DMS114 treated with DMSO at 0.1 percent for 48 hours (cell line): Measurements from ENCODE around the gene LAMTOR3.

ENCODE experiments used
- DNase-seq: peaks from one replicate; lab custom pipeline; 2025; ENCODE audit not compliant: unreplicated experiment; lab: John Stamatoyannopoulos, UW

Gene LAMTOR3

GRCh38 chr4:99894161-99894997, at the start of gene LAMTOR3:
LAMTOR3 (minus strand) TSS chr4:99894427; CDS start chr4:99893963, 464 bp downstream.
- DNase-seq, result peak; percentile 74

DNA sequence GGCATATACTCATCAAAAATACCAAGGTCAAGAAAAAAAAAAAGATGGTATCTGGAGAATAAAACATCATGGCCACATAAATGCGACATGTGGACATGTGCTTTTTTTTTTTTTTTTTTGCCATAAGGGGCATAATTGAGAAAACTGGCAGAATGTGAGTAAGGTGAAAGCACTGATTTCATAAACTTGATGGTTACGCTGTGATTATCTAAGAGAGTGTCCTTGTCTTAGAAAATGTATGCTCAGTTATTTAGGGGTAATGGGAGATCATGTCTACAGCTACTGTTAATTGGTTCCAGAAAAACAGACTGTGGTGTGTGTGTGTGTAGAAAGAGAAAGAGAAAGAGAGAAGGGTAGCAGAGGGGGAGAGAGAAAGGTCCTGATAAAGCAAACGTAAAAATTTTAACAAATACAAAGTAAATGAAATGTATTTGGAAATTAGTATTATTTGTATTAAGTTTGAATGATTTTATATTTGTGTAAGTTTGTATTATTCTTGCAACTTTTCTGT, 44.1 kb upstream of the LAMTOR3 start:
- DNase-seq, result no peak

- no peak for DNase-seq
Measured at GRCh38 chr4:99934891-99935290, 40.7 kb upstream of the LAMTOR3 start.

- no peak for DNase-seq
Measured at GRCh38 chr4:99927566-99927965, 33.3 kb upstream of the LAMTOR3 start.

DNA sequence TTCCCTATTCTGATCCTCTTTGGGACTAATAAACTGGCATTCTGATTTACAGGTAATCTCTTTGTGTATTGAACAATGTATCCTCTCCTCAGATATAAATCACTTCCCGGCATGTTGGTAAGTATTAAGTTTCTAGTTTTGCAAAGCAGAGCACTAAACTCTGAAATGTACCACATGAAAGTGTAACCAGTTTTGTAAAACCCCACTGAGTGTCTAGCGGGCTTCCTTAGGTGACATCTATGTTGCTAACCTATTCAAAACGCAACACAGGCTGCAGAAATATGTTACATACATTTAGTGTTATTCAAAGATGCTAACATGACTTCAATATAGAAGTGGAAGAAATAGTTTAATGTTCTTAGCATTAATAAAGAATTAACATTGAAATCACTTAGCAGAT, 26.9 kb upstream of the LAMTOR3 start:
- no peak for DNase-seq

DNA sequence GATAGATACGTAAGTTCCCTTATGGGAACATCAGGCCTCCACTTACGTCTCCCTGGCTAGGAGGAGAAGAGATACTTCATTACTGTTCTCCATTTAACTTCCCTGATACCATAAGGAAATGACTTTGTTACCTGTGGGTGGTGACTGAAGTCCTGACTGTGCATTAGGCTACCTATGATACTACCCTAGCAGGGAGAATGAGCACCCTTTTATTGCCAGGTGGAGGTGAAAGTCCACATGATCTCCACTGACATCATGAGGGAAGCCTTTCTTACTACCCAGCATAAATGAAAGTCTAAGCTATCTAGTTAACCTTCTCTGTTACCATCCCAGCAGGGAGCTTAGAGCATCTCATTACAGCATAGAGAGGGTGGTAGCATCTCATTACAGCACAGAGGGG, 24.4 kb upstream of the LAMTOR3 start:
- no peak for DNase-seq

- DNase-seq, result no peak
Measured at GRCh38 chr4:99917575-99917974, 23.3 kb upstream of the LAMTOR3 start.

DNA sequence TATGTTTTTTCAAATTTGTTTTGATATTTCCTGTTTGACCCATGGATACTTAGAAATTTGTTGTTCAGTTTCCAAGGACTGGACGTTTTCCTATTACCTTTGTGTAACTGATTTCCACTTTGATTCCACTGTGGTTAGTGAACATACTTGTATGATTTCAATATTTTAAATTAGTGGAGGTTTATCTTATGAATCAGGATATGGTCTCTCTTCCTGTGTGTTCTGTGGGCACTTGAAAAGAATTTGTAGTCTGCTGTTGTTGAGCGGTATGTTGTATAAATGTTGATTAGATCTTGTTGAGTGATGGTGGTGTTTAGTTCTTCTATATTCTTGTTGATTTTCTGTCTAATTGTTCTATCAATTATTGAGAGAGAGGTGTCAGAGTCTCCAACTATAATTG, 21.2 kb upstream of the LAMTOR3 start:
- no peak for DNase-seq

DNA sequence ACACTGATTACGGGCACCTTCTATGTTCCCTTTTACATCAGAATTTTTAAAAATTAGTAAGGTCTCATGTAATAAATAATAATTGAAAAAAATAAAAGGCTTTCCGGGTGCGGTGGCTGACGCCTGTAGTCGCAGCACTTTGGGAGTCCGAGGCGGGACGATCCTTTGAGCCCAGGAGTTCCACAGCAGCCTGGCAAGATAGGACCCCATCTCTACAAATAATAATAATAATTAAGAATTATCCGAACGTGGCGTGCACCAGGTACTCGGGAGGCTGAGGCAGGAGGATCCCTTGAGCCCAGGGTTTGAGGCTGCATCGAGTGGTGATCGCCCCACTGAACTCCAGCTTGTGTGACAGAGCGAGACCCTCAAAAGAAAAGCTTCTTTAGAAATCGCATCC, 771 bp upstream of the LAMTOR3 start:
- no peak for DNase-seq

- DNase-seq, result no peak
Measured at GRCh38 chr4:99893839-99894160, 427 bp downstream of the LAMTOR3 start.

DNA sequence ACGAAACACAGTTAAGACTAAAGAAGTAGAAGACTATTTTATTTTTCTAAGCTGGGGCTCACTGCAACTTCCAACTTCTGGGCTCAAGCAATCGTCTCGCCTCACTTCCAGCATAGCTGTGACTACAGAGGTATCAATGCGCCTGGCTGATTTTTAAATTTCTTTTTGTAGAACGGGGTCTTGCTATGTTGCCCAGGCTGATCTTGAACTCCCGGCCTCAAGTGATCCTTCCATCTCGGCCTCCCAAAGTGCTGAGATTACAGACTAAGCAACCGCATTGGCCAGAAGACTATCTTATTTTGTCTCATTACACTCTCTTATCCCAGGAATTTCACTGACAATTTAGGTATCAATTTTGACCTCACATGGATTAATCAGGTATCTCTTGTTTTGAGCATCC, 1.2 kb downstream of the LAMTOR3 start:
- no peak for DNase-seq

GRCh38 chr4:99891351-99891750, 2.9 kb downstream of the LAMTOR3 start:
- DNase-seq, result no peak

DNA sequence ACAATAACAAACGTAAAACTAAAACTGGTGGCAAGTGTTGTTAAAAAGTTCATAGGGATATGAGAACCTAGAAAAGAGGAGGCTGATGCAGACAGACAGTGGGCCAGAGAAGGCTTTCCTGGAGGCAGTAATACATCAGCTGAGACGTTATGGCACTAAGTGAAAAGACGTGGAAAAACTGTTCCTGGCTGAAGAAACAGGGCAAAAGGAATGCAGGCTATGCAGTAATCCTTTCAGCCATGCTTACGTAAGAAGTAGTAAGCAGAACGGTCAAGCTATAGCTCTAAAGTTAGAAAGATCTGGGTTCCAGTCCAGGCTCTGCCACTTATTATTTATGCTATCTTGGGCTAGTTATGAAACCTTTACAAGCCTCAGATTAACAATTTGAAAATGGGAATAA, 6.4 kb downstream of the LAMTOR3 start:
- DNase-seq, result no peak

GRCh38 chr4:99886146-99886545, 8.1 kb downstream of the LAMTOR3 start:
- no peak for DNase-seq

DNA sequence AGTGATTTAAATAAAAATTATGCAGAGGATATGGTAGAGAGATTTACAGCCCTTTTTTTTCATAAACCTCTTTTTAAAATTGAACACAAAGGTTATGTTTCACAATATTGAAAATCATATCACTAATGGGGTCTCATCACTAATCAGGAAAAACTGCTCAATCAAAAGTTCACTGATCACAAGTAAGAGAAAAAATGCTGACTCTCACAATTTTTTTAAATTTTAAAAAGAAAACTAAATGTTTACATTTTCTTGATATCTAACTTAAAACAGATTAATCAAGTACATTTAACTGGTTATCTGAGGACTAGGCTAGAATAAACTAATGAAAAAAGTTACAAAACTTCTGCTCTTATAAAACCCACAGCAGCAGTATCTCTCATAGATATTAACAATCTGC, 8.5 kb downstream of the LAMTOR3 start:
- DNase-seq, result no peak

- DNase-seq, result peak; percentile 4
Measured at GRCh38 chr4:99885063-99885664, 9.1 kb downstream of the LAMTOR3 start.

GRCh38 chr4:99879458-99879857, 14.8 kb downstream of the LAMTOR3 start:
- DNase-seq, result no peak

DNA sequence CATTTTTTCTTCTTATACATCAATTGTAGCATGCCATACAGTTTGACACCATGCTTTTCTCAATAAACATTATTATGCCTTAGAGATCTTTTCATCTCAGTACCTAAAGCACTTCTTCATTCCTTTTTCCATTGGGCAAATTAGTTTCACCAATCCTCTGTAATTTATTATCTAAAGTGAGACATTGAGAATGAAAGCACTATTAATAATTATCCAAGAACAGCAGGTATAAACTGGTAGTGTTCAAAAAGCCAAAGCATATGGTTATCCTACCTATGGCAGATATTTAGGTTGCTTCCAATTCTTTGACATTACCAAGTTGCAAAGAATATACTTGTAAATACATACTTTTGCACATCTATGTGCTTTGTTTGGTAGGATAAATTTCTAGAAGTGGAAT, 15.6 kb downstream of the LAMTOR3 start:
- DNase-seq, result no peak

DNA sequence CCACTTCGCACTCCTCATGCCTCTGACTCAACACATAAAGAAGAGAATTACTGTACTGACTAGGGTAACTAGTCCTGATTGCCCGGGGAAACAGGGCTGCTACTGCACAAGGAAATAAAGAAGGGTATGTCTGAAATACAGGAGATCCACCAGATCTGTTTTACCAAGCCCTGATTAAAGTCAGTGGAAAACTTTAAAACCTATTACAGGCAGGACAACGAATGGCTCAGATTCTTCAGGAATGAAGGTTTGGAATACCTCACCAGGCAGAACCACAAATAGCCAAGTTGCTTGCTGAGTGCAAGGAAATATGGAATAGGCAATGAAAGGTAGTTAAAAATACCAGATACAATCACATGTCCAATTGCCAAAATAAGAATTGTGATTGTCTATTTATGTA, 17.3 kb downstream of the LAMTOR3 start:
- DNase-seq, result no peak

DNA sequence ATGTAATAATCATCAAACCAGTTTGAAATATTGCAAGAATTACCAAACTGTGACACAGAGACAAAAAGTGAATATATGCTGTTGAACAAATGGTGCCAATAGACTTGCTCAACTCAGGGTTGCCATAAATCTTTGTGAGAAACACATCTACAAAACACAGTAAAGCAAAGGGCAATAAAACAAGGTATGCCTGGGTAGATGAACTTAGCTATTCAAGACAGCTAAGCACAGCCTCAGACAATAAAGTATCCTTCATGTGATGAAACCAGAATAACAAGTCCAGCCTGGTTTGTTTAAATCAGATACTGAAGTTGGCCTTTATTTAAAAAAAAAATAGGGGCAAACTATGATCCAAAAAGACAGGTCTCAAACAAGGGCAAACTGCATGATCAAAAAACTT, 19.2 kb downstream of the LAMTOR3 start:
- DNase-seq, result no peak

DNA sequence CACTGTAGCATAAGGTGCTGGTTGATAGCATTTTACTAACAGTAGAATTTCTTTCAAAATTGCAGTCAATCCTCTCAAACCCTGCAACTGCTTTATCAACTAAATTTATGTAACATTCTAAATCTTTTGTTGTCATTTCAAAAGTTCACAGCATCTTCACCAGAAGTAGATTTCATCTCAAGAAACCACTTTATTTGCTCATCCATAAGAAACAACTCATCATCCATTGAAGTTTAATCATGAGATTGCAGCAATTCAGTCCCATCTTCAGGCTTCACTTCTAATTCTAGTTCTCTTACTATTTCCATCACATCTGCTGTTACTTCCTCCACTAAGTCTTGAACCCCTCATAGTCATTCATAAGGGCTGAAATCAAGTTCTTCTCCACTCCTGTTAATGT, 21.7 kb downstream of the LAMTOR3 start:
- no peak for DNase-seq

DNA sequence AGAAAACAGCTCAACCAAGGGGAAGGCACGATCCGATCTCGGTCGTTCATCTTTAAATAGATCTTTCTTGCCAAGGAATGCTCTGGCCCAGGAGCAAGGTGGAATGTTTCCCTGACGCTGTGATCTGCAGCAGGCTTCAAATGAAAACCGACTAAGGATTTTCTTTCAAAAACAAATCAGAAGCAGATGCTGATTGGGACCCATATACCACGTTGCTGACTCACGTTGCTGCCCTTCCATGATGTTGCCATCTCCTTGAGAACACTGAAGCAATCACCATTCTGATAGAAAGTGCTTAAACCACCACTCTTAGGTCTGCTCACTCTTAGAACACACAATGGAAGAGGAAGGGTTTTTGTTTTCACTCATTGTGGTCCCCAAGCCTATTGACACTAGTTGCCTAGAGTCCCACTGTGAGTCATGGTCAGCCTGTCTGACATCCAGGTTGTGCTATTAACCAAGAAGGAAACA, 26.1 kb downstream of the LAMTOR3 start:
- no peak for DNase-seq

DNA sequence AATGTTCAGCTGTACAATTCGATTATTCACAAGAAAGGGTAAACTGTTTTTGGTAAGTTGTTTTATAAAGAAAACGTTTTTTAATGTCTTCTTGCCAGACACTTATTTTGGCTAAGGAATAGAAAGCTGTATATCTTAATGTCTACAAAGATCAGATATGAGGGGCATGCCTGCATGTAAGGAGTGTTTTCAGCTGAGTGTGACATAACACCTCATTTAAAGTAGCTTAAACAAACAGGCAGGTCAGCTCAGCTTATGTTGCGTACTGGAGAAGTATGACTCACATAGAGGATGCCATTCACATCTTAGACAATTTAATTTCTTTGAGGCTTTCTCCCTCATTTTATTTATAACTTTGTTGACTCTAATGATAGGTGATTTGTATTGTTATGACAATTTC, 30.4 kb downstream of the LAMTOR3 start:
- no peak for DNase-seq
